GM23248 (cell line): ENCODE measurements around the gene TNS3. TPM values are rescaled to one million over a fixed set of nuclear protein-coding genes. Genes with fewer than 3 reads are reported as not detected.

Source experiments
- DNase-seq: peaks from one replicate; pipeline ENCODE4 v3.0.0-alpha.2; 2015
- H2AFZ ChIP-seq: fragments of 200-600 bp; sonication (generic); 2 replicates; pipeline ENCODE4 v1.6.1; 2016; ENCODE audit warnings: antibody characterized with exemption
- H3F3A ChIP-seq: fragments of 200-600 bp; sonication (generic); 2 replicates; pipeline ENCODE4 v1.6.1; 2016; ENCODE audit warnings: mild to moderate bottlenecking, antibody characterized with exemption, mixed run types; ENCODE audit not compliant: insufficient read depth
- H3K27ac ChIP-seq: fragments of 200-600 bp; sonication (generic); 2 replicates; pipeline ENCODE4 v1.5.1; 2016; ENCODE audit warnings: mild to moderate bottlenecking
- H3K27me3 ChIP-seq: fragments of 200-600 bp; sonication (generic); replicated peaks from 2 replicates; pipeline ENCODE4 v1.6.1; 2016; ENCODE audit warnings: mild to moderate bottlenecking; ENCODE audit not compliant: insufficient read depth
- H3K36me3 ChIP-seq: fragments of 200-600 bp; sonication (generic); 2 replicates; pipeline ENCODE4 v1.6.1; 2016; ENCODE audit warnings: low read depth, mild to moderate bottlenecking
- H3K4me1 ChIP-seq: fragments of 200-600 bp; sonication (generic); 2 replicates; pipeline ENCODE4 v1.6.1; 2016; ENCODE audit warnings: mild to moderate bottlenecking; ENCODE audit not compliant: insufficient read depth
- H3K4me2 ChIP-seq: fragments of 200-600 bp; sonication (generic); one replicate; pipeline ENCODE4 v1.6.1; 2016; ENCODE audit warnings: mild to moderate bottlenecking; ENCODE audit not compliant: unreplicated experiment
- H3K4me3 ChIP-seq: fragments of 200-600 bp; sonication (generic); 2 replicates; pipeline ENCODE4 v1.5.1; 2016; ENCODE audit warnings: mild to moderate bottlenecking
- H3K79me2 ChIP-seq: fragments of 200-600 bp; sonication (generic); 2 replicates; pipeline ENCODE4 v1.6.1; 2016; ENCODE audit warnings: mild to moderate bottlenecking; ENCODE audit not compliant: insufficient read depth
- H3K9ac ChIP-seq: fragments of 200-600 bp; sonication (generic); 2 replicates; pipeline ENCODE4 v1.6.1; 2016; ENCODE audit warnings: mild to moderate bottlenecking
- H3K9me2 ChIP-seq: fragments of 200-600 bp; sonication (generic); 2 replicates; pipeline ENCODE4 v1.6.1; 2016; ENCODE audit warnings: mixed run types, mild to moderate bottlenecking, moderate library complexity; ENCODE audit not compliant: insufficient read depth
- H3K9me3 ChIP-seq: fragments of 200-600 bp; sonication (generic); one replicate; pipeline ENCODE4 v1.6.1; 2017; ENCODE audit warnings: low read depth
- H4K20me1 ChIP-seq: fragments of 200-600 bp; sonication (generic); 2 replicates; pipeline ENCODE4 v1.6.0; 2016; ENCODE audit not compliant: insufficient read depth
- EZH2 ChIP-seq: fragments of 200-600 bp; sonication (generic); IDR thresholded peaks from 2 replicates; pipeline ENCODE4 v1.6.1; 2018; ENCODE audit warnings: antibody characterized with exemption, mild to moderate bottlenecking; ENCODE audit not compliant: insufficient read depth, poor library complexity, severe bottlenecking
- EZH2phosphoT487 ChIP-seq: fragments of 200-600 bp; sonication (generic); IDR thresholded peaks from 2 replicates; pipeline ENCODE4 v1.6.1; 2018; ENCODE audit warnings: antibody characterized with exemption, moderate library complexity, mild to moderate bottlenecking, low read depth; ENCODE audit not compliant: insufficient read depth
- WGBS, 2 experiments: methylation state at CpG; one replicate each; pipeline ENCODE4 v1.1.6; 2015 to 2017; ENCODE audit warnings: low lambda C conversion rate in 2 of 2, low coverage in 1 of 2; ENCODE audit errors: missing lambda C conversion rate in 2 of 2; 5-methylcytosine and 5-hydroxymethylcytosine counted together
- in situ Hi-C: fragments of 300-500 bp; cut with MboI; formaldehyde crosslinking; loops from 2 replicates; pipeline ENCODE4 v1.15.0; 2020
- polyA plus RNA-seq: library from polyadenylated mRNA; unstranded; fragments of >200 nt; fragmentation: Nextera tagmentation; extraction: Ambion mirVana; gene quantifications from 2 replicates; pipeline ENCODE4 v1.2.1, GENCODE V29; 2016
- total RNA-seq: library from RNA; depleted of rRNA; stranded (reverse); fragments of >200 nt; shearing (Covaris generic); gene quantifications from 2 replicates; pipeline ENCODE4 v1.2.3, GENCODE V29; 2014

Gene TNS3
- total and polyA plus RNA-seq, 2 experiments from 2014 or later = 18.6 to 47.0 TPM

GRCh38 chr7:47228386-47229014, 353.4 kb downstream of the TNS3 start:
- no peaks in the 10 kb centered on the region for H4K20me1 ChIP-seq
- no peaks in the 10 kb centered on the region for H3K27me3 ChIP-seq
- WGBS, 2 experiments = 94 to 95% methylated on average over 2 to 11 of the region's 11 CpGs
- TF ChIP-seq EZH2phosphoT487 = no peak
- TF ChIP-seq EZH2 = no peak
- H2AFZ ChIP-seq = no peak overlapping the region
- peaks cover 5% of the 10 kb centered on the region; the same call in 1 of the 2 replicates for H3F3A ChIP-seq
- H3K9me3 ChIP-seq = no peaks in the 10 kb centered on the region
- H3K27ac ChIP-seq = no peak overlapping the region
- no peaks in the 10 kb centered on the region for H3K9me2 ChIP-seq
- H3K79me2 ChIP-seq = no peaks in the 10 kb centered on the region
- no peak overlapping the region for H3K9ac ChIP-seq
- in situ Hi-C loops = no loop called here
- peaks cover 27% of the 10 kb centered on the region for H3K4me1 ChIP-seq
- no peak for DNase-seq
- no peak overlapping the region for H3K4me2 ChIP-seq
- H3K36me3 ChIP-seq = no peaks in the 10 kb centered on the region
- no peak overlapping the region for H3K4me3 ChIP-seq

DNA sequence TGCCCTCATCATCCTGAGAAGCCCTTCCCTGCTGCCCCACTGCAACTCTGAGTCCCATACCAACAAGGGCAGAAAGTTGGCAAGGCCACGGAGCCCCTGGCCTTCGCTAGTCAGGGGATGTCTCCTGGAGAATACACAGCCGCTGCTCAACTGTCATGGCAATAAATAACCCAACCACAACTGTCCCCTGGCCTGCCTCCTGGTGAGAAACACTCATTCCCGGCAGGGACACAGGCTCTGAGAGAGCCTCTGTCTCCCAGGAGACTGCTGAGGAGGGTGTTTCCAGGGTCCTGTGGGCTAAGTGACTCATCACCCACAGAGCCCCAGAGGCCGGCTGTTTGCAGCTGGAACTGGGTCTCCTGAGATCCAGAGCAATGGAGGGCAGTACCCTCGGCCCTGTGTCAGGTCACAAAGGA, 354.1 kb downstream of the TNS3 start:
- Histone ChIP-seq H3K79me2 (no peaks in the 10 kb centered on the region), H2AFZ (no peak overlapping the region), H3K9me3 (no peaks in the 10 kb centered on the region), H4K20me1 (no peaks in the 10 kb centered on the region), H3F3A (peaks cover 5% of the 10 kb centered on the region; the same call in 1 of the 2 replicates), H3K36me3 (no peaks in the 10 kb centered on the region), H3K27me3 (no peaks in the 10 kb centered on the region), H3K4me3 (no peak overlapping the region), H3K9ac (0 out of 2 replicates have a peak overlapping the region, but pooled peaks have one; percentile 22), H3K4me2 (peak overlapping the region; percentile 48), H3K9me2 (no peaks in the 10 kb centered on the region), H3K4me1 (peaks cover 26% of the 10 kb centered on the region), H3K27ac (no peak overlapping the region)
- in situ Hi-C loops = no loop called here
- peak; percentile 87 for DNase-seq
- TF ChIP-seq EZH2 = no peak
- TF ChIP-seq EZH2phosphoT487 = no peak
- 2 to 6% methylated on average over 6 of the region's 6 CpGs for WGBS, 2 experiments

- Histone ChIP-seq H3K9me2 (no peaks in the 10 kb centered on the region), H3K9ac (no peak overlapping the region), H3F3A (peaks cover 14% of the 10 kb centered on the region), H3K79me2 (no peaks in the 10 kb centered on the region), H3K4me3 (no peak overlapping the region), H3K9me3 (no peaks in the 10 kb centered on the region), H3K4me1 (peaks cover 29% of the 10 kb centered on the region), H2AFZ (no peak overlapping the region), H3K27me3 (no peaks in the 10 kb centered on the region), H4K20me1 (no peaks in the 10 kb centered on the region), H3K27ac (no peak overlapping the region), H3K4me2 (no peak overlapping the region), H3K36me3 (no peaks in the 10 kb centered on the region)
- WGBS, 2 experiments = 88 to 92% methylated on average over 5 of the region's 5 CpGs
- in situ Hi-C loops = no loop called here
- TF ChIP-seq EZH2 (no peak), EZH2phosphoT487 (no peak)
- DNase-seq = no peak
Measured at GRCh38 chr7:47226696-47227095, 355.2 kb downstream of the TNS3 start.

GRCh38 chr7:47225387-47226131, 356.4 kb downstream of the TNS3 start:
- Histone ChIP-seq H3K27me3 (no peaks in the 10 kb centered on the region), H3K9me2 (no peaks in the 10 kb centered on the region), H4K20me1 (no peaks in the 10 kb centered on the region), H3K4me1 (peaks cover 33% of the 10 kb centered on the region), H3K9me3 (no peaks in the 10 kb centered on the region), H3K4me3 (no peak overlapping the region), H3K79me2 (no peaks in the 10 kb centered on the region), H3K27ac (no peak overlapping the region), H3K9ac (no peak overlapping the region), H3K4me2 (no peak overlapping the region), H3F3A (peaks cover 16% of the 10 kb centered on the region), H2AFZ (no peak overlapping the region), H3K36me3 (no peaks in the 10 kb centered on the region)
- peak; percentile 58 for DNase-seq
- WGBS, 2 experiments = 71% methylated on average over 3 of the region's 3 CpGs
- TF ChIP-seq EZH2 (no peak), EZH2phosphoT487 (no peak)
- in situ Hi-C loops = no loop called here
